ENCODE data around the gene ETV1.

Gene ETV1

DNA sequence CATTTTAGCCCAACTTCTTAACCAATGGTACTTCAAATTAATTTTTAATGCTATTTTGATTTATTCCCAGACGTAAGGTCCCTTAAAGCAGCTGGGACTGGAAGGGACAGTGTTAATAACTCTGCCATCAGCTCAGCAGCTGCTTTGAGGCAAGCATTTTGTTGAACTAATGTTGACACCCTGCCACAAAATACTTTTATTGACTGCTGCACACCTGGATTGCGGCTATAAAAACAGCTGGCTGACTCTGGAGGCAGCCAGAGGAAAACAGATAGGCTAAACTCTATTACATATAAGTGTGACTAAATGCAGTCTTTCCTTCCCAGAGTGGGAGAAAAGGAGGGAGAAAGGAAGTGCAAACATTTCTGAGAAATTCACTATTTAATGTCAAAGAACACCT, 77.6 kb downstream of the ETV1 start:
- Histone ChIP-seq H3K27me3 (ENCODE audit: insufficient read depth, low read depth) (no peaks in the 10 kb centered on the region), H3K4me1 (ENCODE audit: low read depth, poor library complexity, severe bottlenecking) (no peaks in the 10 kb centered on the region), H3K4me2 (no peak overlapping the region), H2AFZ (ENCODE audit: low read depth) (no peak overlapping the region), H3K79me2 (ENCODE audit: insufficient read depth, low read depth) (no peaks in the 10 kb centered on the region), H3K4me3 (IDR thresholded peaks at IDR 0.05; ENCODE audit: insufficient read depth, low read depth, low read length) (no peak overlapping the region), H4K20me1 (ENCODE audit: insufficient read depth) (no peaks in the 10 kb centered on the region), H3K9ac (no peak overlapping the region), H3K36me3 (ENCODE audit: insufficient read depth) (no peaks in the 10 kb centered on the region), H3K27ac (no peak overlapping the region)
- TF ChIP-seq, protein P1, sequence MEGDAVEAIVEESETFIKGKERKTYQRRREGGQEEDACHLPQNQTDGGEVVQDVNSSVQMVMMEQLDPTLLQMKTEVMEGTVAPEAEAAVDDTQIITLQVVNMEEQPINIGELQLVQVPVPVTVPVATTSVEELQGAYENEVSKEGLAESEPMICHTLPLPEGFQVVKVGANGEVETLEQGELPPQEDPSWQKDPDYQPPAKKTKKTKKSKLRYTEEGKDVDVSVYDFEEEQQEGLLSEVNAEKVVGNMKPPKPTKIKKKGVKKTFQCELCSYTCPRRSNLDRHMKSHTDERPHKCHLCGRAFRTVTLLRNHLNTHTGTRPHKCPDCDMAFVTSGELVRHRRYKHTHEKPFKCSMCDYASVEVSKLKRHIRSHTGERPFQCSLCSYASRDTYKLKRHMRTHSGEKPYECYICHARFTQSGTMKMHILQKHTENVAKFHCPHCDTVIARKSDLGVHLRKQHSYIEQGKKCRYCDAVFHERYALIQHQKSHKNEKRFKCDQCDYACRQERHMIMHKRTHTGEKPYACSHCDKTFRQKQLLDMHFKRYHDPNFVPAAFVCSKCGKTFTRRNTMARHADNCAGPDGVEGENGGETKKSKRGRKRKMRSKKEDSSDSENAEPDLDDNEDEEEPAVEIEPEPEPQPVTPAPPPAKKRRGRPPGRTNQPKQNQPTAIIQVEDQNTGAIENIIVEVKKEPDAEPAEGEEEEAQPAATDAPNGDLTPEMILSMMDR (conservative IDR thresholded peaks at IDR 0.05; ENCODE audit: low read depth, low read length) = no peak

DNA sequence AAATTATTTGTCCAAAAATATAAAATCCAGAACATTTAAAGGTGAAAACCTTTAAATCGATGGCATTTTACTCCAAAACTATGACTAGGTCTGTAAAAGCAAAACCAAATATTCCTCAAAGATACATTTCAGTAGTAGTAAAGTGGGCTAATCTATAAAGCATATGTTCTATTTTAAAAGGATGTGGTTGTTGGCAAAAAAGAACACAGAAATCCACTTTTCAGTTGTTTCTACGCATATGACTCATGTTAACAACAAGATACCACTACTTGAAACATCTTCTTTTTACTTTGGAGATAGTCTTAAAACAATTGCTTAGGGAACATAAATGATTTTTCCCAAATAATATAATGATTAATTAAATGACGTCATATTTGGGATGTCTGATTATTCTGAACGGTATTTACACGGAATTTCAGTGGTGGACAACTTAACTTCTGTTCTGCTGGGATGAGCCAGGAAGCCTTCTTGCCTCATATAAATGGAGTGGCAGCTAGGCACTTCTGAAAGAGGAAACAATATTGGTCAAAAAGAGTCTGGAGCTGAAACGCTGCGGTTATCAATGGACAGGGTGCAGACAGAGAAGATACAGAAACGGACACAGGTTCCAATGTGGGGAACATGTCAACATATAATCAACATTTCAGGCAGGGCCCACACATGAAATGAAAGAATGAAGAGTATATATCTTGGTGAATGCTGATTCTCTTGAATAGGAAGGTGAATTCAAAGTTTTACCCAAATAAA, 78.5 kb downstream of the ETV1 start:
- no peaks in the 10 kb centered on the region for H3K36me3 ChIP-seq (ENCODE audit: insufficient read depth)

DNA sequence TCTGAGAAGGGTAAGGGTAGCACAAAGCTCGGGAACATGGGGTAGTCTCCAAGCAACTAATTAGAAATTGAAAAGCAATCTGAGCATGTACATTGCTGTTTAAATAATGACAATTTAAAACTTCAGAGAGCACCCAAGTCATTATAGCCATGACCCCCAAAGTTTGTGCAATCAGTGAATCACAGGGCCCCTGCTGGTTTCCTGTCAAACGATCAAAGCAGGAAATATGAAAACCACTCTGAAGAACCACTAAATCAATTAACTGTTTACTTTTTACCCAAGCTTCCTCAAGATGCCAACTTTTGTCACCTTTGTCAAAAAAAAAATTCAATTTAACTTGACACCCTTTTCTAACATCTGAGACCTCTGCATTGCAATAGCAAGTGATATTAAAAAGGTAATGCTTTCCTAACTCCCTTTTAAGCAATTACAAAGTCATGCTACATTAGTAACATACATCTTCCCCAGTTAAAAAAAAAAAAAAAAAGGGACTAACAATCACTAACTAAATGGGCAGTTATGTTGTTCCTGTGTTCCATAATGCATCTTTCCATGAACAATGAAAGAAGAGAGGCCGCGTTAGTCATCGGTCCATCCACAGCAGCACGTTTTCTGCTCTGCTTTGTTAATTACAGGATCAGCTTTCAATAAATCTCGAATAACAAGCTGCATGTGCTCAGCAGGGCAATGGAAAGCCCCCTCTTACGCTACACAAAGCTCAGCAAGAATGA, 80.6 kb downstream of the ETV1 start:
- Histone ChIP-seq H3K4me1 (ENCODE audit: low read depth, poor library complexity, severe bottlenecking) (no peaks in the 10 kb centered on the region), H3K4me2 (no peak overlapping the region), H3K27ac (no peak overlapping the region)

More for the DNA sequence above, 78.5 kb downstream of the ETV1 start:
- TF ChIP-seq, protein P1 (conservative IDR thresholded peaks at IDR 0.05; ENCODE audit: low read depth, low read length) = no peak
- Histone ChIP-seq H3K4me3 (IDR thresholded peaks at IDR 0.05; ENCODE audit: insufficient read depth, low read depth, low read length) (no peak overlapping the region), H3K4me2 (no peak overlapping the region), H3K79me2 (ENCODE audit: insufficient read depth, low read depth) (no peaks in the 10 kb centered on the region), H3K4me1 (ENCODE audit: low read depth, poor library complexity, severe bottlenecking) (no peaks in the 10 kb centered on the region), H2AFZ (ENCODE audit: low read depth) (no peak overlapping the region), H4K20me1 (ENCODE audit: insufficient read depth) (no peaks in the 10 kb centered on the region), H3K27me3 (ENCODE audit: insufficient read depth, low read depth) (no peaks in the 10 kb centered on the region), H3K9ac (no peak overlapping the region), H3K27ac (no peak overlapping the region)

DNA sequence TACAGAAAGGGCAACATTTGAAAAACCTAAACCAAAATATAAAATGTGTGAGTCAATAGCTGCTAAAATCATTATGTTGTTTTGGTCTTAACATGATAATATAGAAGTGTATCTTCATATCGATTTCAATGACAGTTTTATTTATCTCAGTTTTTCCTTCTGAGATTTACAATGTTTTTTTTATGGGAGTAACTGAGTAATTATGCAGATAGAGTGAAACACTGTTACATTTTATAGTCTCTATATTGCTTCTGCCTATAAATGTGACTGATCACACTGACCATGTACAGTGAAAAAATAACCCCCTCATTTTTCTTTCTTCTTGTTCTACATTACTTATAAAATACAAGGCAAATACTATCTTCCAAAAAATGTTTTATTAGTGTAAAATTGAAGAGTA, 81.6 kb downstream of the ETV1 start:
- H3K27ac ChIP-seq = no peak overlapping the region
- H3K79me2 ChIP-seq (ENCODE audit: insufficient read depth, low read depth) = no peaks in the 10 kb centered on the region
- no peak overlapping the region for H2AFZ ChIP-seq (ENCODE audit: low read depth)
- H3K27me3 ChIP-seq (ENCODE audit: insufficient read depth, low read depth) = no peaks in the 10 kb centered on the region
- H3K4me3 ChIP-seq (IDR thresholded peaks at IDR 0.05; ENCODE audit: insufficient read depth, low read depth, low read length) = no peak overlapping the region
- no peaks in the 10 kb centered on the region for H4K20me1 ChIP-seq (ENCODE audit: insufficient read depth)
- no peak overlapping the region for H3K9ac ChIP-seq
- H3K4me1 ChIP-seq (ENCODE audit: low read depth, poor library complexity, severe bottlenecking) = no peaks in the 10 kb centered on the region
- no peaks in the 10 kb centered on the region for H3K36me3 ChIP-seq (ENCODE audit: insufficient read depth)
- TF ChIP-seq, protein P1 (conservative IDR thresholded peaks at IDR 0.05; ENCODE audit: low read depth, low read length) = no peak
- no peak overlapping the region for H3K4me2 ChIP-seq

More for the DNA sequence above, 80.6 kb downstream of the ETV1 start:
- no peak overlapping the region for H3K9ac ChIP-seq
- TF ChIP-seq, protein P1 (conservative IDR thresholded peaks at IDR 0.05; ENCODE audit: low read depth, low read length) = no peak
- H2AFZ ChIP-seq (ENCODE audit: low read depth) = no peak overlapping the region
- no peaks in the 10 kb centered on the region for H3K36me3 ChIP-seq (ENCODE audit: insufficient read depth)
- no peaks in the 10 kb centered on the region for H4K20me1 ChIP-seq (ENCODE audit: insufficient read depth)
- H3K79me2 ChIP-seq (ENCODE audit: insufficient read depth, low read depth) = no peaks in the 10 kb centered on the region
- H3K27me3 ChIP-seq (ENCODE audit: insufficient read depth, low read depth) = no peaks in the 10 kb centered on the region
- no peak overlapping the region for H3K4me3 ChIP-seq (IDR thresholded peaks at IDR 0.05; ENCODE audit: insufficient read depth, low read depth, low read length)

All from KMS-11 (cell line).